RCC 7860 (cell line): Measurements from ENCODE around the gene S100A7A.

Source experiments
- DNase-seq: peaks from one replicate; pipeline ENCODE4 v3.0.0-alpha.2; 2015; ENCODE audit warnings: low spot score
- FAIRE-seq: peaks from 2 replicates; lab custom pipeline; 2012; peaks lifted over from hg19 to GRCh38; lab: Jason Lieb, UNC

S100A7A gene

GRCh38 chr1:153415850-153416570 is at the start of gene S100A7A:
Gene S100A7A (plus strand): TSS chr1:153416520. CDS start chr1:153418083, 1,563 bp downstream.
- no peak for DNase-seq
- FAIRE-seq: no peak

GRCh38 chr1:153367090-153367489 is 49.2 kb upstream of the S100A7A start:
- FAIRE-seq: no peak
- DNase-seq: no peak

- DNase-seq: no peak
- FAIRE-seq: no peak
Measured at GRCh38 chr1:153368495-153368894, 47.8 kb upstream of the S100A7A start.

- FAIRE-seq (no peak), DNase-seq (no peak)
Measured at GRCh38 chr1:153370146-153370545, 46.2 kb upstream of the S100A7A start.

GRCh38 chr1:153371231-153371630 is 45.1 kb upstream of the S100A7A start:
- DNase-seq (no peak), FAIRE-seq (no peak)

GRCh38 chr1:153372571-153372970 is 43.7 kb upstream of the S100A7A start:
- FAIRE-seq (no peak), DNase-seq (no peak)

GRCh38 chr1:153374071-153374470 is 42.2 kb upstream of the S100A7A start:
- FAIRE-seq (no peak), DNase-seq (no peak)

GRCh38 chr1:153375511-153375910 is 40.8 kb upstream of the S100A7A start, which contains the start of gene S100A12:
Gene S100A12 (minus strand): TSS chr1:153375621. CDS start chr1:153374592, 1,029 bp downstream.
- FAIRE-seq (no peak), DNase-seq (peak; percentile 45)

GRCh38 chr1:153379591-153379990 is 36.7 kb upstream of the S100A7A start:
- DNase-seq (no peak), FAIRE-seq (no peak)

GRCh38 chr1:153380711-153381110 is 35.6 kb upstream of the S100A7A start:
- no peak for DNase-seq

GRCh38 chr1:153384958-153385580 is 31.3 kb upstream of the S100A7A start:
- FAIRE-seq (no peak), DNase-seq (no peak)

More at GRCh38 chr1:153380711-153381110, 35.6 kb upstream of the S100A7A start:
- FAIRE-seq: no peak

GRCh38 chr1:153386500-153386901 is 29.8 kb upstream of the S100A7A start:
- FAIRE-seq (no peak), DNase-seq (no peak)

- FAIRE-seq: no peak
Measured at GRCh38 chr1:153387001-153387400, 29.3 kb upstream of the S100A7A start.

GRCh38 chr1:153387785-153388184 is 28.5 kb upstream of the S100A7A start:
- FAIRE-seq (no peak), DNase-seq (no peak)

More at GRCh38 chr1:153387001-153387400, 29.3 kb upstream of the S100A7A start:
- DNase-seq: no peak

- no peak for FAIRE-seq
Measured at GRCh38 chr1:153389401-153389800, 26.9 kb upstream of the S100A7A start.

GRCh38 chr1:153389973-153390879 is 26.1 kb upstream of the S100A7A start:
- FAIRE-seq (no peak), DNase-seq (no peak)

More at GRCh38 chr1:153389401-153389800, 26.9 kb upstream of the S100A7A start:
- DNase-seq: no peak

GRCh38 chr1:153390938-153391710 is 25.2 kb upstream of the S100A7A start, which contains the start of gene S100A8:
Gene S100A8 (minus strand): TSS chr1:153391073. CDS start chr1:153390535, 538 bp downstream.
- no peak for DNase-seq
- FAIRE-seq: no peak

- no peak for DNase-seq
- no peak for FAIRE-seq
Measured at GRCh38 chr1:153392258-153392657, 24.1 kb upstream of the S100A7A start.

GRCh38 chr1:153392822-153393221 is 23.5 kb upstream of the S100A7A start:
- DNase-seq (no peak), FAIRE-seq (no peak)

GRCh38 chr1:153393926-153394325 is 22.4 kb upstream of the S100A7A start:
- FAIRE-seq (no peak), DNase-seq (no peak)
